Stimulated activated CD4-positive, alpha-beta T cell treated with anti-CD3 and anti-CD28 coated beads, Interleukin-4, amount 100 ng/mL, for 48 hours (primary cell): Measurements from ENCODE around the gene OOEP.

Experiments
- DNase-seq, 2 donors: peaks; one replicate each; pipeline ENCODE4 v3.0.0-alpha.2; 2020; ENCODE audit warnings: low read depth in 2 of 2

OOEP gene

DNA sequence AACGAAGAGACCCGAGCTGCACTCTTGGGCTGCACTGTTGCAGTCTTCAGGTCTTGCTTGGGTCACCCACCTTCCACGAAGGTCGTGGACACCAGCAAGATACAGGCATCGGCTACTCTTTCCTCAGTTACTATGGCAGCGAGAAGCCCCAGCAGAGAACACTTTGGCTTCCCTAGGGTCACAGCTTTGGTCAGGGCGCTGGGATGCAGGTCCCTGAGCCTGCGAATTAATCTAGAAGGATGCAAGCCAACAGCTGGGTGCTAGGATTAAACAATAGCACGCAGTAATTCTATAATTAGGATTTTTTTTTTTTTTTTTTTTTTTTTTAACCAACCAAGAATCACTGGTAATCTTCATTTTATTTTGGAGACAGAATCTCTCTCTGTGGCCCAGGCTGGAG, 5.1 kb downstream of the OOEP start:
- no peak for DNase-seq

DNA sequence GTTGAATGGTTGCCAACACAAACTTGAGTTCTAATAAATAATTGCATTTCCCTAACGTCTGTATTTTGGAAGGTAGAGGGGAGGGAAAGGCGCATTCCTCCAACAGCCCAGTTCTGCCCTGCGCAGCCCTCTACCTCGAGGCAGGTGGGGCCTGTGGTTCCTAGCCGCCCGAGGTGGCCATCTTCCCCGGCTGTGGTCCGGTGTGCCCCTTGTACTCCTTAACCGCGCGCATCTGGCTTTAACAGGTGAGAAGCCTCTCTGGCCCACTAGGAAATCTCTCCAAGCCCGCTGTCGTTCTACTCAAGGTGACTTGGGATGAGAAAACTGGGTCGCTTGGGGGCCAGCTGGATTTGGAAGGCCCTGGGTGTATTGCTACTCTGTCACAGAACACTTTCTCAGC, 5.6 kb downstream of the OOEP start:
- DNase-seq, result no peak

DNA sequence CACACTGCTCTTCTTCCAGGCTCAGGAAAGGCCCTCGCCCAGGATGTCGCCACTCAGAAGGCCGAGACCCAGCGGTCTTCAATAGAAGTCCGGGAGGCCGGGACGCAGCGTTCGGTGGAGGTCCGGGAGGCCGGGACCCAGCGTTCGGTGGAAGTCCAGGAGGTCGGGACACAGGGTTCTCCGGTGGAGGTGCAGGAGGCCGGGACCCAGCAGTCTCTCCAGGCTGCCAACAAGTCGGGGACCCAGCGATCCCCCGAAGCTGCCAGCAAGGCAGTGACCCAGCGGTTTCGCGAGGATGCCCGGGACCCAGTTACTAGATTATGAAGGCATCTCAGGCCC, 6.2 kb downstream of the OOEP start:
- no peak for DNase-seq

DNA sequence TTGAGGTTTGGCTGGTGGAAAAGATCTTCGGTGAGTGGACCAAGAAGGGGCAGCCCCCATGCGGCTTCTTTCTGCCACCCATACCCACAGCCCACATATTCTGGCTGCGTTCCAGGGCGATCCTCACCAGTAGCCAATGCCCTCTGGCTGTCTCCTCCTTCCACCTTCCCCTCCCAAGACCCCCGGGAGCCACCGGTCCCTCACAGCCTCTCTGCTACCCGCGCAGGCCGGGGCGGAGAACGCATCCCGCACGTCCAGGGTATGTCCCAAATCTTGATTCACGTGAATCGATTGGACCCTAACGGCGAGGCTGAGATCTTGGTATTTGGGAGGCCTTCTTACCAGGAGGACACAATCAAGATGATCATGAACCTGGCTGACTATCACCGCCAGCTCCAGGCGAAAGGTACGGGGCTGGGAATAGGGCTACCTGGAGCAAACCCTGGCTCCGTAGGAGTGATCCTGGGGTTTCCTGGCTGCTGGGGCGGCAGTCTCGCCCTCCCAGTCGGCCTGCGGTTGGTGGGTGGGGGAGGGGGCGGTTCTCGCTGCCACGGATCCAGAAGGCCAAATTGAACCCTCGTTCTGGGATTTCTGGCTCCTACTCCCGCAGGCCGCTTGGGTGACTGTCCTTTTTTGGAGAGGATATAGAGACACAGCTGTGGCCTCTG, 6.7 kb downstream of the OOEP start:
- DNase-seq, result no peak

DNA sequence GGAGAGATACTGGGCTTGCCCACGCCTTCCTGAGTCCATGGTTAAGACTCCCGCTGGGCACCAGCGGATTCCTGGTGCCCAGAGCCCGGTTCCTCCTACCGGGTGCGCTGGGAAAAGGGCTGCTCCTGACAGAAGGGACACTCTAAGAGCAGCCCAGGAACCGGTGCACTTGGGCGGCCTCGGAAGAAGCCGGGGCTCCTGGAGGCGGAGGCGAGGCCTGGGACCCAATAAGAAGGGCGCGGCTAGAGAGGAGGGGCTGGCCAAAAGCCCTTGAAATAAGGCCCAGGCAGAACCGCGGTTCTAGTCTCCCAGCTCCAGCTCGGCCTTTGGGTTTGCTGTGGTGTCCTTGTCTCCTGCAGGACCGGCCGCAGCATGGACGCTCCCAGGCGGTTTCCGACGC, 7.3 kb downstream of the OOEP start, which contains the start of gene KHDC3L:
Gene KHDC3L, plus strand, starts transcription at position 301 of the 400 bp plus-strand sequence. Its CDS starts 72 bp downstream, at position 373.
- DNase-seq, result no peak

DNA sequence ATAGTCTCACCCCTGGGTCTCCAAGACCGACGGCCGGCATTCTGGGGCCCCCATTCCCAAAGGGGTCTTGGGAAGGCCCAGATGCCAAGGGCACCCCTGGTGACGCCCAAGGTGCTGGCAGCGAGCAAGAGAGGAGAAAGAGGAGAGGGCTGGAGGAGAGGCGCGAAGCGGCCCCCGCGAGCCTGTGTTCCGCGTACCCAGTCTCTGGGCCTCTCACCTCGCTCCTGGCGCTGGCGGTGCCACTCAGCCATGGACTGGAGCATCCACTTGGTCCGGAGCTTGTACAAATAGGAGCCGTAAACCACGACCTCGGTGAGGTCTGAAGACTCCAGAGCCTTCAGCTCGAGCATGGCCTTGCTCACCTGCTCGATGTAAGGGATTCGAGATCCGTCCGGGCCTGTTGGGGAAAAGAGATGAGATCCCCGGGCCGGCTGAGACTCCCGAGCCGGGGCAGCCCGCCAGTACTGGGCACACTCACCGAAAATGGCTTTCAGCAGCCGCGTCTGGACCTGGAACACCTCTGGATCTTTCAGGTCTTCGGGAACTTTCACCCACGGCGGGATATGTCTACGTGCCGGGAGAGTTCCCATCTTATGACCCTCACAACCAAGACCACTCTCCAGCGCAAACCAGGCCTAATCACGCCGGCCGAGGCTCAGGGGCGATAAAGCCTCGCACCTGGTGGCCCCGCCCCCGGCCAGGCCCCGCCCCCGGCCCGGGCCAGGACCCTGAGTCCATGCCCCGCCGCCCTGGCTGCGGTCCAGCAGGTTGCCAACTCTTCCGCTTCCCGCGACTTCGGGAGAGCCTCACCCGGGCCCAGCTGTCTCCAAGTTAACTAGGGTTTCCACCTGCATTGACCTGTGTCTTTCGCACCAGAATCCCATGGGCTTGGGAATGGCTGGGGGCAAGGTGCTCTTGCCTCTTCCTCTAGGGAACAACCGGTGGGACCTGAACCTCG, 15.8 kb downstream of the OOEP start, which contains the start of gene DPPA5:
Gene DPPA5, minus strand, starts transcription at position 641 of the 958 bp plus-strand sequence. Its CDS starts 51 bp downstream, at position 590.
- DNase-seq, result no peak

DNA sequence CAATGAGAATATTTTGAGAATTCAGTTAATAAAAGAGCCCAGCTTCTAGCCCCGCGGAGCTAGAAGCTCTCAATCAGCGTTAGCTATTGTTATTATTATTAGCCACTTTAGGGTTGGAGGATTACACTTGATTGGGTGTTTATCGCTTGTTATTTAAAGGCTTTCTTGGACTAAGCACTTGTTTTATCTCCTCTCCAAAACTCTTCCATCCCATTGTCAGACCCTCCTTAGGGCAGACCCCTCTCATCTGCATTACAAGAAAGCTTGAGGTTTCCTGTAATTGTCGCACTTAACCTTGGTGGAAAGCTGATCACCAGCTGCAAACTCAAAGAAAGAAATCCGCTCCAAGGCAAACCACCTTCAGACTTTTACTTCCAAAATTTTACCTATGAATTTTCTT, 20.4 kb downstream of the OOEP start:
- no peak for DNase-seq

DNA sequence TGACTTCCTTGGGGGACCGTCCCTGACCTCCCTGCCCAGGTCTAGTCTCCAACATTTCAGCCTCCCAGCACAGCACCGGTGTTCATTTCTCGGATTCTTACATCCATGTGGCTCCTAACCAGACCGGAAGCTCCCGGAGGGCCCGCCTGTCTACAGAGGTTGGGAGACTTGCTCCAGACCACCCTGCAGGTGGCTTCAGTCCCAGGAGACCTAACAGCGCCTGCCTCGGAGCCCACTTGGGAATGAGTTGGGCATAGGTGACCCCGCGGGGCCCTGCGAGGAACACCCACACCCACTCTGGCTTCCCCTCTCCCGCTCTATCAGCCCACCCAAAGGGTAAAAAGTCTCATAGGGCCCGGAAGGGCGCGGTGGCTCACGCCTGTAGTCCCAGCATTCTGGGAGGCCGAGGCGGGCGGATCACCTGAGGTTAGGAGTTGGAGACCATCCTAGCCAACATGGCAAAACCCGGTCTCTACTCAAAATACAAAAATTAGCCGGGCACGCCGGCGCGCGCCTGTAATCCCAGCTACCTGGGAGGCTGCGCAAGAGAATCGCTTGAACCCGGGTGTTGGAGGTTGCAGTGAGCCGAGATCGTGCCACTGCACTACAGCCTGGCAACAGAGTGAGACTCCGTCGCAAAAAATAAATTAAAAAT, 21.0 kb downstream of the OOEP start:
- DNase-seq, result no peak

DNA sequence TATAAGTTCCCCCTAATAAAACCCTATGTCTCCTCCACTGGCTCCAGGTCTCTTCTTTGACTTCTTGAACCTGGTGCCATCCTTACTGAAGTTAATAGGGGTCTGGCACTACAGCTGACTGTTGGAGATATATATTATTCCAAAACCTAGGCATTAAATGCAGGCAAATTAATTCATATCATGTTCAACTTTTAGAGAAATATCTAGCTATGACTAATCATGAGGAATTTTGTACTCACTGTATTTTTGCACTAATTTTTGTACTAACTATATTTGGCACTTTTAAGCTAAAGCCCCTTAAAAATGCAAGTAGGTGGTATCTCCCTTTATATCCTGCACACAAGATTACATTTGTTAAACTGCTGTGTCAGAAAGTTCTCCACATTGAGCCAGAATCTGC, 26.5 kb downstream of the OOEP start:
- no peak for DNase-seq

DNA sequence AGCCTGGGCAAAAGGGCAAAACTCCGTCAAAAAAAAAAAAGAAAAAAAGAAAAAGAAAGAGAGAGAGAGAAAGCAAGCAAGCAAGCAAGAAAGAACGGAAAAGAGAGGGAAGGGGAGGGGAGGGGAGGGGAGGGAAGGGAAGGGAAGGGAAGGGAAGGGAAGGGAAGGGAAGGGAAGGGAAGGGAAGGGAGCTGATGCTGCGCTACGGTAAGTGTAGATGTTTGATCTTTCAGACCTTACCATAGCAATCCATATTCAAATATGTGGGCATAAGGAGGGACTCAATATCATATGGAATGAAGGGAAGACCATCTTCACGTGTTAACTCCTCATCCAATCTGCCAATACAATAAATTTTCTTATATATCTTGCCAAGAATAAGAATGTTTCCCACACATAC, 27.5 kb downstream of the OOEP start:
- no peak for DNase-seq

DNA sequence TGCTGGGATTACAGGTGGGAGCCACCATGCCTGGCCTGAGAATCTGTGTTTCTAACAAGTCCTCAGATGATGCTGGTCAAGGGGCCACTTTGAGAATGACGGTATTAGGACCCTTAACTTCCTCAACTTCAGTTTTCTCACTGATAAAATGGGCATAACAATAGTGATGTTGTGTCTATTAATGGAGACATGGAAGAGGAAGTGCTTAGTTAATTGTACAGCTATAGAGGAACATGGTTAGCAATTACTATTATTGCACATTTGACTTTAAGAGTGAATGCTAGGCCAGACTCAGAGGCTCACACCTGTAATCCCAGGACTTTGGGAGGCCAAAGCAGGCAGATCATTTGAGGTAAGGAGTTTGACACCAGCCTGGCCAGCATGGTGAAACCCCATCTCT, 28.4 kb downstream of the OOEP start:
- no peak for DNase-seq

DNA sequence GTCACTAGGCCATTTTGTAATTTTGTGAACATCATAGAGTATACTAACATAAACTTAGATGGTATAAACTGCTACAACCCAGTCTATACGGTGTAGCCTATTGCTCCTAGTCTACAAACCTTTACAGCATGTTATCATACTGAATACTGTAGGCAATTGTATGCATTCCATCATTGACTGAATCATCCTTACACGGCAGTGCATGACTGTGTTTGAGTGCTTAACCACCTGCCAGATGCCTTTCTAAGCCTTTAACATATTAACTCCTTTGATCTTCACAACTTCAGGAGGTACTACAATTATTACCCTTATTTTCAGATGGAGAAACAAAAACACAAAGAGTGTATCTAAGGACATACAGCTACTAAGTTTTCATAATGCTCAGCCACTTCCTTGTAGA, 29.6 kb downstream of the OOEP start:
- no peak for DNase-seq

DNA sequence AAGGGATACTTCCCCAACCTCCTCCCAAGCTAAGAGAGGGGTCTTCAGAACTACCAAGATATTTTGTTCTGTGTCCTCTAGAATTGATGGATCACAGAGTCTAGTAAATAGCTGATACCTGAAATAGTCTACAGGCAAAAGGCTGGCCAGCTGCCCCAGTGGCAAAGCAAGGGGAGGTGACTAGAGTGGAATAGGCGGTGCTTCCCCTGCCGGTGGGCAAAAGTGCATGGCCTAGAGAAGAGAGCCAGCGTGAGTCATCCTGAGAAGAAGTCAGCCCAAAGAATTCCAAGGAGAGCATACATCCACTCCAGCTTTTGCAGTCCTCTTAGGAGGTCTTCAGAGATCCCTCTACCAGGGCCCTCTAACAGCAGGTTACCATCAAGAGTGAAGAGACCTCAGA, 30.4 kb downstream of the OOEP start:
- no peak for DNase-seq

DNA sequence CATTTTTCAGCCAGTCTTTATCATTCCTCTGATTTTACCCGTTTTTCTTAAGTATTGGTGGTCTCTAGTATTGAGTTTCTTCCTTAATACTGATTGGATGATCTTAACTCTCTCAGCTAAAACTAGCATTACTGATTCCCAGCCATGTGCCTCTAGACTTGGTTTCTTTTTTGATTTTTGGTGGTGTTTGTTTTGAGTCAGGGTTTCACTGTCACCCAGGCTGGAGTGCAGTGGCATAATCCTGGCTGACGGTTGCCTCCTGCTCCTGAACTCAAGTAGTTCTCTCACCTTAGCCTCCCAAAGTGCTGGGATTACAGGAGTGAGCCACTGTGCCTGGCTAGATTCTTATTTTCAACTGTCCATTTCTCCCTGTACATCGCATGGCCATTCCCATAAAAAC, 40.5 kb downstream of the OOEP start:
- DNase-seq, result no peak

DNA sequence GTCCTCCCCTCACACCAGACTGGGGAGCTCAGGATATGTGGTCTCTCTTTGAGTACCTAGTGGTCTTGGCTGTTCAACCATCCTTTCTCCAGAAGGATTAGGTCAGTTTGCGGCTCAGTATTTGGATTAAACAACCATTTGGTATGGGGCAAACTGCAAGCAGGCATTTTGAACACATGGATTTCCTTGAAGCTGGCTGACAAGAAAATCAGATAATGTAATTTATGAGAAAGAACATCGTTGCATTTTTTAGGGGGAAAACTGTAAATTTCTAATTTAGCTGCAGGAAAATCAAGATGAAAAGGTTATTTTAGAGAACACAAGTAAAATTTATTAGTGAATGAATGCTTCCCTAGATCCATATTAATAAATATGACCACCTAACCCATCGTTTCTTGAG, 40.9 kb downstream of the OOEP start:
- DNase-seq, result no peak

DNA sequence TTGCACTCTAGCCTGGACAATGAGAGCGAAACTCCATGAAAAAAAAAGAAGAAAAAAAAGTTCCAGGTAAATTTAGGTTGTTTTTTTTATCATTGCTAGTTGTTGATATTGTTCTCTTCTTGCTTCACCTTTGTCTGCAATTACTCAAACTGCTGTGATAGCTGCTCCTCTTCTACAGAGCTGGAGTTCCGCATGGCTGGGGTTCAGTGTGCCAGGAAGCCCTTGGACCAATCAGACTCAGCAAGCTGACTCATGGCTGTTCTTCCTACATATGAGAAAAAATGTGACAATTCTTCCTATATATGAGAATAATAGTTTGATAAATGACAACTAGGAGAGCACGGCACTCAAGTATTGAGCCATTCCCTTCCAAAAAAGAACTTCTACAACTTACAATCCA, 44.0 kb downstream of the OOEP start:
- no peak for DNase-seq

DNA sequence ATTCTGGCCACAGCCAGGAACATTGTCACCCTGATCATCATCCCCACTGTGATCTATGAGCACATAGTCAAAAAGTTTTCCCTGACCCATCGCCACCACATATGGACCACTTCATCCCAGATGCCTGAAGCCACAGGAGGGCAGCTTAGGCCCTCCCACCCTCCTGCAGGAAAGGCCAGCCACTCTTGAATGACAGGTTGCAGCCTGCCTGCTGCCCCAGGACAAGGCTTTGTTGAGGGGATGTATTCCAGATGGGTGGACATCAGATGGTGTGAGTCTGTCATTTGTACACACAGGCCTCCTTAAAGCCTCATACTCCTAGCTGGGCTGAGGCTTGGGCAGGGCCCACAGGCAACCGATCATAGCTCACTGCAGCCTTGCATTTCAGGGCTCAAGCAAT, 46.4 kb downstream of the OOEP start:
- DNase-seq, result no peak
